IMR-90 (cell line): ENCODE measurements around the gene ITGB4. TPM values are rescaled to one million over a fixed set of nuclear protein-coding genes. Genes with fewer than 3 reads are reported as not detected.

ENCODE experiments used
- ATAC-seq: fragments of 200-7000 bp; cut with Tn5 transposase; 2 replicates; pipeline ENCODE4 v1.9.1; 2020; ENCODE audit warnings: low read depth, mild to moderate bottlenecking, moderate library complexity
- BruUV-seq: library from RNA; stranded (reverse); fragments of 400-500 nt; replicated peaks from 2 replicates; lab custom pipeline; 2021; lab: Mats Ljungman, UMichigan
- CTCF ChIA-PET: fragments of 300-600 bp; formaldehyde crosslinking; extraction: SDS; loops from one replicate; lab custom pipeline; 2021; ENCODE audit warnings: antibody characterized with exemption; lab: Yijun Ruan, JAX
- POLR2A ChIA-PET: fragments of 300-600 bp; sonication (Branson Sonifier 250); formaldehyde crosslinking; loops from one replicate; lab custom pipeline; 2022; ENCODE audit warnings: antibody characterized with exemption; ENCODE audit not compliant: unreplicated experiment; lab: Charles Lee
- DNase-seq: peaks from one replicate; pipeline ENCODE4 v3.0.0; 2013
- H2AFZ ChIP-seq: replicated peaks from 2 replicates; pipeline ENCODE3; 2013; ENCODE audit warnings: low read length, mild to moderate bottlenecking; ENCODE audit not compliant: poor library complexity
- H2AK5ac ChIP-seq: 2 replicates; pipeline ENCODE4 v1.6.1; 2013; ENCODE audit warnings: low read depth, low read length, inconsistent platforms
- H2AK9ac ChIP-seq: replicated peaks from 2 replicates; pipeline ENCODE3; 2013; ENCODE audit warnings: mild to moderate bottlenecking, low read depth, low read length, moderate library complexity; ENCODE audit not compliant: poor library complexity
- H2BK120ac ChIP-seq: 2 replicates; pipeline ENCODE4 v1.6.1; 2013; ENCODE audit warnings: low read depth, low read length, inconsistent platforms
- H2BK15ac ChIP-seq: 3 replicates; pipeline ENCODE4 v1.6.1; 2013; ENCODE audit warnings: low read depth, low read length, inconsistent platforms
- H2BK20ac ChIP-seq: 2 replicates; pipeline ENCODE4 v1.6.1; 2013; ENCODE audit warnings: low read depth, mild to moderate bottlenecking, inconsistent platforms, low read length, moderate library complexity
- H2BK5ac ChIP-seq: 2 replicates; pipeline ENCODE4 v1.6.1; 2013; ENCODE audit warnings: mild to moderate bottlenecking, low read depth, low read length, inconsistent platforms; ENCODE audit not compliant: poor library complexity, severe bottlenecking
- H3K14ac ChIP-seq: replicated peaks from 2 replicates; pipeline ENCODE4 v1.6.1; 2013; ENCODE audit warnings: low read depth, low read length, inconsistent platforms
- H3K18ac ChIP-seq: 2 replicates; pipeline ENCODE4 v1.6.1; 2013; ENCODE audit warnings: low read depth, low read length, control low read depth
- H3K23ac ChIP-seq: 2 replicates; pipeline ENCODE4 v1.6.1; 2013; ENCODE audit warnings: low read depth, low read length, inconsistent platforms
- H3K27ac ChIP-seq: 2 replicates; pipeline ENCODE4 v1.5.1; 2013; ENCODE audit warnings: mild to moderate bottlenecking, control low read depth, low read length; ENCODE audit not compliant: insufficient read depth
- H3K27me3 ChIP-seq: 2 replicates; pipeline ENCODE4 v1.6.1; 2013; ENCODE audit warnings: low read length; ENCODE audit not compliant: control insufficient read depth, insufficient read depth
- H3K36me3 ChIP-seq: 2 replicates; pipeline ENCODE4 v1.6.1; 2013; ENCODE audit warnings: low read length, mixed read lengths; ENCODE audit not compliant: control insufficient read depth, insufficient read depth
- H3K4ac ChIP-seq: 2 replicates; pipeline ENCODE4 v1.6.1; 2013; ENCODE audit warnings: low read depth, low read length, inconsistent platforms
- H3K4me1 ChIP-seq: 2 replicates; pipeline ENCODE4 v1.6.1; 2013; ENCODE audit warnings: low read length, mixed read lengths; ENCODE audit not compliant: control insufficient read depth, insufficient read depth
- H3K4me2 ChIP-seq: 2 replicates; pipeline ENCODE4 v1.6.1; 2013; ENCODE audit warnings: low read depth, mild to moderate bottlenecking, control low read depth, low read length, moderate library complexity
- H3K4me3 ChIP-seq: 2 replicates; pipeline ENCODE4 v1.5.1; 2013; ENCODE audit warnings: low read depth, mild to moderate bottlenecking, control low read depth, low read length, moderate library complexity; ENCODE audit not compliant: insufficient read depth
- H3K56ac ChIP-seq: 2 replicates; pipeline ENCODE4 v1.6.1; 2013; ENCODE audit warnings: low read length, inconsistent platforms; ENCODE audit not compliant: insufficient read depth; ENCODE audit errors: extremely low read depth
- H3K79me1 ChIP-seq, 2 experiments: 2 replicates each; pipeline ENCODE4 v1.6.1; 2013; ENCODE audit warnings: low read length in 2 of 2, inconsistent platforms in 1 of 2, low read depth in 1 of 2
- H3K9ac ChIP-seq: 2 replicates; pipeline ENCODE4 v1.6.1; 2013; ENCODE audit warnings: low read depth, low read length, control low read depth
- H3K9me1 ChIP-seq: 2 replicates; pipeline ENCODE4 v1.6.1; 2013; ENCODE audit warnings: low read length, inconsistent platforms; ENCODE audit not compliant: insufficient read depth
- H3K9me3 ChIP-seq: 2 replicates; pipeline ENCODE4 v1.6.1; 2013; ENCODE audit warnings: low read length; ENCODE audit not compliant: control insufficient read depth, insufficient read depth
- H4K20me1 ChIP-seq: 2 replicates; pipeline ENCODE4 v1.6.1; 2013; ENCODE audit warnings: low read length, inconsistent platforms; ENCODE audit not compliant: insufficient read depth
- H4K5ac ChIP-seq: 2 replicates; pipeline ENCODE4 v1.6.1; 2013; ENCODE audit warnings: mild to moderate bottlenecking, low read depth, low read length, control low read depth
- H4K8ac ChIP-seq, 2 experiments: 2 replicates each; pipeline ENCODE4 v1.6.1; 2013; ENCODE audit warnings: low read depth in 2 of 2, low read length in 2 of 2, control low read depth in 1 of 2, inconsistent platforms in 1 of 2
- H4K91ac ChIP-seq: 2 replicates; pipeline ENCODE4 v1.6.1; 2013; ENCODE audit warnings: low read depth, low read length, inconsistent platforms; ENCODE audit not compliant: insufficient read depth
- BHLHE40 ChIP-seq: fragments of 150-350 bp; IDR thresholded peaks from 2 replicates; pipeline ENCODE4 v1.6.1; 2016; ENCODE audit warnings: mild to moderate bottlenecking, low read depth, low read length
- CEBPB ChIP-seq: IDR thresholded peaks from 2 replicates; pipeline ENCODE4 v1.6.1; 2012; ENCODE audit warnings: low read depth, low read length, improper control_type of control experiment
- CHD1 ChIP-seq: IDR thresholded peaks from 2 replicates; pipeline ENCODE4 v1.6.1; 2012; ENCODE audit warnings: low read depth, low read length, improper control_type of control experiment
- FOS ChIP-seq: fragments of 150-350 bp; IDR thresholded peaks from 2 replicates; pipeline ENCODE4 v1.6.1; 2016; ENCODE audit warnings: low read depth, low read length
- MAFK ChIP-seq: IDR thresholded peaks from 2 replicates; pipeline ENCODE4 v1.6.1; 2012; ENCODE audit warnings: low read depth, low read length, improper control_type of control experiment
- MAZ ChIP-seq: IDR thresholded peaks from 2 replicates; pipeline ENCODE4 v1.6.1; 2012; ENCODE audit warnings: low read depth, mild to moderate bottlenecking, low read length, improper control_type of control experiment, moderate library complexity, borderline replicate concordance
- MXI1 ChIP-seq: IDR thresholded peaks from 2 replicates; pipeline ENCODE4 v1.6.1; 2012; ENCODE audit warnings: low read depth, mild to moderate bottlenecking, low read length, moderate library complexity, borderline replicate concordance
- NFE2L2 ChIP-seq: fragments of 150-350 bp; IDR thresholded peaks from 2 replicates; pipeline ENCODE4 v1.6.1; 2016; ENCODE audit warnings: low read depth, mild to moderate bottlenecking, low read length
- POLR2A ChIP-seq: IDR thresholded peaks from 2 replicates; pipeline ENCODE4 v1.6.1; 2012; ENCODE audit warnings: mild to moderate bottlenecking, low read depth, low read length
- RAD21 ChIP-seq: IDR thresholded peaks from 2 replicates; pipeline ENCODE4 v1.6.1; 2012; ENCODE audit warnings: low read length, improper control_type of control experiment
- RCOR1 ChIP-seq: IDR thresholded peaks from 2 replicates; pipeline ENCODE4 v1.6.1; 2012; ENCODE audit warnings: mild to moderate bottlenecking, low read length, improper control_type of control experiment; ENCODE audit not compliant: insufficient replicate concordance
- RFX5 ChIP-seq: IDR thresholded peaks from 2 replicates; pipeline ENCODE4 v1.8.0; 2012; ENCODE audit warnings: low read depth, mild to moderate bottlenecking, low read length, moderate library complexity
- SMC3 ChIP-seq: fragments of 150-350 bp; IDR thresholded peaks from 2 replicates; pipeline ENCODE4 v1.6.1; 2016; ENCODE audit warnings: low read depth, mild to moderate bottlenecking, antibody characterized with exemption, low read length, moderate library complexity
- WGBS, 2 experiments: methylation state at CpG; one replicate each; pipeline versions ENCODE4 v1.1.5 to v1.1.7; 2013; ENCODE audit warnings: missing lambda C conversion rate in 2 of 2; ENCODE audit not compliant: insufficient read length in 1 of 2; ENCODE audit errors: extremely low coverage in 2 of 2; 5-methylcytosine and 5-hydroxymethylcytosine counted together
- dilution Hi-C: fragments of 300-500 bp; cut with HindIII; formaldehyde crosslinking; loops from one replicate; pipeline ENCODE4 v1.14.3; 2018; ENCODE audit warnings: low sequenced_read_pairs; ENCODE audit not compliant: unreplicated experiment
- in situ Hi-C: fragments of 300-500 bp; cut with MboI; formaldehyde crosslinking; loops from 3 replicates; pipeline ENCODE4 v1.14.3; 2019; ENCODE audit warnings: low sequenced_read_pairs, inconsistent platforms, mixed read lengths
- intact Hi-C: fragments of 100-400 bp; cut with micrococcal nuclease; formaldehyde crosslinking; loops from 2 replicates; pipeline ENCODE4 v1.10.0; 2022
- polyA plus RNA-seq, 3 experiments: library from polyadenylated mRNA; depleted of rRNA; stranded (reverse); fragments of >200 nt; gene quantifications; 2 replicates each; pipeline ENCODE4 v1.2.3, GENCODE V29; 2012; ENCODE audit warnings: low replicate concordance in 1 of 3
- total RNA-seq: library from RNA; depleted of rRNA; stranded (reverse); fragments of >200 nt; gene quantifications from 2 replicates; pipeline ENCODE4 v1.2.3, GENCODE V29; 2012
- TF ChIP-seq, protein P1 (sequence below): fragments of 150-350 bp; IDR thresholded peaks from 2 replicates; pipeline ENCODE4 v1.6.1; 2017; ENCODE audit warnings: mild to moderate bottlenecking, antibody characterized with exemption, low read length, low read depth
- TF ChIP-seq, protein P2 (sequence below): fragments of 150-350 bp; IDR thresholded peaks from 2 replicates; pipeline ENCODE4 v1.6.1; 2016; ENCODE audit warnings: low read depth, mild to moderate bottlenecking, low read length, moderate library complexity, borderline replicate concordance
- TF ChIP-seq, protein P3 (sequence below): conservative IDR thresholded peaks from 2 replicates; pipeline ENCODE4 v1.5.1; 2012; ENCODE audit warnings: mild to moderate bottlenecking, low read depth, low read length, improper control_type of control experiment

The ITGB4 gene
- total and polyA plus RNA-seq, 2 of the 4 experiments (the other 2 are of a cell fraction), result under 0.01 to 0.27 TPM

DNA sequence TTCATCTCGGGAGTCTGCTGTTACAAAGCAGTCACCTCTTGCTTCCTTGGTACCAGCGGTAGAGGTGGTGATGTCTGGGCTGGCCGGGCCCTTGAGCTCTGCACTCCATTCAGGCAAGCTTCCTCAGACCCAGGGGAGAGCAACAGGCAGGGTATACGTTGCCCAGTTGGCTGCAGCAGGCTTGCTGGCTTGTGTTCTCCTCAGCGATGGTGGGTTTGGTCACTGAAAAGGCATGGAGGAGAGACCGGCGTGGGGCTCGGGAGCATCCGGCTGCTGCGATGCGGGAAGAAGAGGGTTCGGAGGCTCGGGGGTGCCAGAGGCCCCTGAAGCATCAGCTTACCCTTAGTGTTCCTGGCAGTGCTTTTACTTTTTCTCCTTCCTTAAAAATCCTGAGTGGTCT, 28.3 kb upstream of the ITGB4 start:
- H3K9me3 ChIP-seq, result no peaks in the 10 kb centered on the region
- no peak for ATAC-seq
- no peak for DNase-seq
- no peak overlapping the region for H2BK15ac ChIP-seq
- H3K23ac ChIP-seq, result no peak overlapping the region
- H2AK9ac ChIP-seq, result no peak overlapping the region
- no peak overlapping the region for H3K56ac ChIP-seq
- TF ChIP-seq, protein P1, sequence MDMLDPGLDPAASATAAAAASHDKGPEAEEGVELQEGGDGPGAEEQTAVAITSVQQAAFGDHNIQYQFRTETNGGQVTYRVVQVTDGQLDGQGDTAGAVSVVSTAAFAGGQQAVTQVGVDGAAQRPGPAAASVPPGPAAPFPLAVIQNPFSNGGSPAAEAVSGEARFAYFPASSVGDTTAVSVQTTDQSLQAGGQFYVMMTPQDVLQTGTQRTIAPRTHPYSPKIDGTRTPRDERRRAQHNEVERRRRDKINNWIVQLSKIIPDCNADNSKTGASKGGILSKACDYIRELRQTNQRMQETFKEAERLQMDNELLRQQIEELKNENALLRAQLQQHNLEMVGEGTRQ, result no peak
- TF ChIP-seq RAD21 (no peak), FOS (no peak), NFE2L2 (no peak), CHD1 (no peak), BHLHE40 (no peak), POLR2A (no peak), MAZ (no peak), RCOR1 (no peak), RFX5 (no peak), MAFK (no peak), CEBPB (no peak), SMC3 (no peak), MXI1 (no peak)
- TF ChIP-seq, protein P2, sequence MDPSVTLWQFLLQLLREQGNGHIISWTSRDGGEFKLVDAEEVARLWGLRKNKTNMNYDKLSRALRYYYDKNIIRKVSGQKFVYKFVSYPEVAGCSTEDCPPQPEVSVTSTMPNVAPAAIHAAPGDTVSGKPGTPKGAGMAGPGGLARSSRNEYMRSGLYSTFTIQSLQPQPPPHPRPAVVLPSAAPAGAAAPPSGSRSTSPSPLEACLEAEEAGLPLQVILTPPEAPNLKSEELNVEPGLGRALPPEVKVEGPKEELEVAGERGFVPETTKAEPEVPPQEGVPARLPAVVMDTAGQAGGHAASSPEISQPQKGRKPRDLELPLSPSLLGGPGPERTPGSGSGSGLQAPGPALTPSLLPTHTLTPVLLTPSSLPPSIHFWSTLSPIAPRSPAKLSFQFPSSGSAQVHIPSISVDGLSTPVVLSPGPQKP, result no peak
- TF ChIP-seq, protein P3, sequence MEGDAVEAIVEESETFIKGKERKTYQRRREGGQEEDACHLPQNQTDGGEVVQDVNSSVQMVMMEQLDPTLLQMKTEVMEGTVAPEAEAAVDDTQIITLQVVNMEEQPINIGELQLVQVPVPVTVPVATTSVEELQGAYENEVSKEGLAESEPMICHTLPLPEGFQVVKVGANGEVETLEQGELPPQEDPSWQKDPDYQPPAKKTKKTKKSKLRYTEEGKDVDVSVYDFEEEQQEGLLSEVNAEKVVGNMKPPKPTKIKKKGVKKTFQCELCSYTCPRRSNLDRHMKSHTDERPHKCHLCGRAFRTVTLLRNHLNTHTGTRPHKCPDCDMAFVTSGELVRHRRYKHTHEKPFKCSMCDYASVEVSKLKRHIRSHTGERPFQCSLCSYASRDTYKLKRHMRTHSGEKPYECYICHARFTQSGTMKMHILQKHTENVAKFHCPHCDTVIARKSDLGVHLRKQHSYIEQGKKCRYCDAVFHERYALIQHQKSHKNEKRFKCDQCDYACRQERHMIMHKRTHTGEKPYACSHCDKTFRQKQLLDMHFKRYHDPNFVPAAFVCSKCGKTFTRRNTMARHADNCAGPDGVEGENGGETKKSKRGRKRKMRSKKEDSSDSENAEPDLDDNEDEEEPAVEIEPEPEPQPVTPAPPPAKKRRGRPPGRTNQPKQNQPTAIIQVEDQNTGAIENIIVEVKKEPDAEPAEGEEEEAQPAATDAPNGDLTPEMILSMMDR, result no peak
- peaks cover 34% of the 10 kb centered on the region for H3K36me3 ChIP-seq
- H4K5ac ChIP-seq, result no peak overlapping the region
- H4K8ac ChIP-seq, result no peak overlapping the region
- intact Hi-C loops (no loop called here), dilution Hi-C loops (no loop called here), in situ Hi-C loops (no loop called here)
- no peak overlapping the region for H3K4ac ChIP-seq
- POLR2A ChIA-PET, result no interaction called here
- no peak overlapping the region for H3K4me3 ChIP-seq
- no peak overlapping the region for H3K4me2 ChIP-seq
- H2BK20ac ChIP-seq, result no peak overlapping the region
- 78% methylated on average over 1 of the region's 13 CpGs; no CpG with 5 or more reads in 1 of the 2 experiments for WGBS, 2 experiments
- H3K9me1 ChIP-seq, result peaks cover 40% of the 10 kb centered on the region
- H4K20me1 ChIP-seq, result peaks cover 71% of the 10 kb centered on the region
- H3K4me1 ChIP-seq, result peaks cover 17% of the 10 kb centered on the region
- H4K91ac ChIP-seq, result no peak overlapping the region
- no peaks in the 10 kb centered on the region for H3K27me3 ChIP-seq
- peaks cover 48 to 92% of the 10 kb centered on the region in 2 experiments for H3K79me1 ChIP-seq
- H2AFZ ChIP-seq, result no peak overlapping the region
- H2BK5ac ChIP-seq, result no peak overlapping the region
- no peak overlapping the region for H2BK120ac ChIP-seq
- no peak overlapping the region; the same call in 1 of the 2 replicates for H3K14ac ChIP-seq
- CTCF ChIA-PET, result interaction anchor here (0.7 to 1.0 kb wide), 2 partner anchors 13 to 59 kb away, joined by 3 read pairs; no protein-coding TSS in a partner anchor
- BruUV-seq, result no TSS peak
- no peak overlapping the region for H3K27ac ChIP-seq
- no peak overlapping the region for H3K18ac ChIP-seq
- H2AK5ac ChIP-seq, result no peak overlapping the region
- H3K9ac ChIP-seq, result no peak overlapping the region
